Left ventricle myocardium superior (tissue), 1 donor: ENCODE data around the gene ABCC4. TPM values are rescaled to one million over a fixed set of nuclear protein-coding genes. Genes with fewer than 3 reads are reported as not detected.

Experiments used
- ATAC-seq: fragments of 200-7000 bp; cut with Tn5 transposase; one replicate; pipeline ENCODE4 v1.9.1; 2020; ENCODE audit warnings: mild to moderate bottlenecking, moderate library complexity
- DNase-seq: peaks from one replicate; pipeline ENCODE4 v3.0.0-alpha.2; 2020
- intact Hi-C: fragments of 100-400 bp; cut with micrococcal nuclease; formaldehyde crosslinking; loops from one replicate; pipeline ENCODE4 v1.11.0; 2022
- total RNA-seq: library from RNA; stranded (reverse); fragmentation: NEBNext Ultra II Directional; extraction: Animal tissue kit (Norgen Biotek cat#: 25700); gene quantifications from one replicate; pipeline ENCODE4 v1.2.1, GENCODE V29; 2021
- donor health status: DM: no; HTN: yes; CAD: no; lungs with severe emphysema.

The ABCC4 gene
- total RNA-seq, 1 donor from 2014 or later = 3.3 TPM

- ATAC-seq (no peak), DNase-seq (no peak)
- intact Hi-C loops = no loop called here
Observed at GRCh38 chr13:95237310-95237870, 63.9 kb downstream of the ABCC4 start.

- ATAC-seq = no peak
- intact Hi-C loops = no loop called here
- no peak for DNase-seq
Observed at GRCh38 chr13:95236774-95237173, 64.5 kb downstream of the ABCC4 start.

GRCh38 chr13:95235974-95236373 lies 65.3 kb downstream of the ABCC4 start:
- DNase-seq (no peak), ATAC-seq (no peak)
- intact Hi-C loops = no loop called here

GRCh38 chr13:95235199-95235756 lies 66.0 kb downstream of the ABCC4 start:
- DNase-seq (no peak), ATAC-seq (no peak)
- intact Hi-C loops = no loop called here

GRCh38 chr13:95234242-95234641 lies 67.0 kb downstream of the ABCC4 start:
- intact Hi-C loops = no loop called here
- no peak for ATAC-seq

GRCh38 chr13:95233026-95233635 lies 68.1 kb downstream of the ABCC4 start:
- DNase-seq (no peak), ATAC-seq (no peak)
- intact Hi-C loops = no loop called here

More at GRCh38 chr13:95234242-95234641, 67.0 kb downstream of the ABCC4 start:
- no peak for DNase-seq

- DNase-seq = no peak
- intact Hi-C loops = no loop called here
- no peak for ATAC-seq
Observed at GRCh38 chr13:95231393-95231792, 69.9 kb downstream of the ABCC4 start.

- DNase-seq (no peak), ATAC-seq (no peak)
- intact Hi-C loops = no loop called here
Observed at GRCh38 chr13:95229855-95230254, 71.4 kb downstream of the ABCC4 start.

GRCh38 chr13:95228130-95228529 lies 73.1 kb downstream of the ABCC4 start:
- ATAC-seq (peak; percentile 12), DNase-seq (no peak)
- intact Hi-C loops = no loop called here

- DNase-seq = no peak
- intact Hi-C loops = no loop called here
- peak; percentile 62 for ATAC-seq
Observed at GRCh38 chr13:95226932-95227695, 74.1 kb downstream of the ABCC4 start.

- DNase-seq = no peak
- intact Hi-C loops = no loop called here
- ATAC-seq = no peak
Observed at GRCh38 chr13:95226476-95226875, 74.8 kb downstream of the ABCC4 start.

GRCh38 chr13:95226050-95226449 lies 75.2 kb downstream of the ABCC4 start:
- no peak for ATAC-seq
- intact Hi-C loops = no loop called here
- DNase-seq = no peak

GRCh38 chr13:95224064-95224463 lies 77.2 kb downstream of the ABCC4 start:
- DNase-seq = no peak
- no peak for ATAC-seq
- intact Hi-C loops = no loop called here

- ATAC-seq = no peak
- intact Hi-C loops = no loop called here
- DNase-seq = no peak
Observed at GRCh38 chr13:95222733-95223018, 78.6 kb downstream of the ABCC4 start.

- ATAC-seq = no peak
- intact Hi-C loops = no loop called here
- DNase-seq = no peak
Observed at GRCh38 chr13:95221971-95222732, 79.1 kb downstream of the ABCC4 start.

GRCh38 chr13:95220611-95221010 lies 80.6 kb downstream of the ABCC4 start:
- intact Hi-C loops = no loop called here
- no peak for DNase-seq
- no peak for ATAC-seq

GRCh38 chr13:95217920-95218830 lies 83.1 kb downstream of the ABCC4 start:
- intact Hi-C loops = no loop called here
- DNase-seq (no peak), ATAC-seq (no peak)

GRCh38 chr13:95216182-95216581 lies 85.1 kb downstream of the ABCC4 start:
- no peak for DNase-seq
- intact Hi-C loops = no loop called here
- no peak for ATAC-seq
